ENCODE measurements around the gene CABP4. TPM values are rescaled to one million over a fixed set of nuclear protein-coding genes. Genes with fewer than 3 reads are reported as not detected.

The CABP4 gene
- total RNA-seq, 2 experiments from 2014 or later: 2.8 to 3.0 TPM

- no peaks in the 10 kb centered on the region for H3K9me3 Mint-ChIP-seq
- no peaks in the 10 kb centered on the region for H3K27me3 Mint-ChIP-seq
- peaks cover 22% of the 10 kb centered on the region for H3K36me3 Mint-ChIP-seq
- H3K4me3 Mint-ChIP-seq: no peak overlapping the region
- H3K27ac Mint-ChIP-seq: no peak overlapping the region
- DNase-seq (no peak), ATAC-seq (ENCODE audit: low read depth) (no peak)
- POLR2A ChIA-PET: interaction anchor here (4.8 kb wide), 1 partner anchor 52 kb away, joined by 28 read pairs; the partner anchor contains the start of gene PTPRCAP
- peaks cover 39% of the 10 kb centered on the region for H3K4me1 Mint-ChIP-seq
Measured at GRCh38 chr11:67489203-67489884, 34.2 kb downstream of the CABP4 start.

DNA sequence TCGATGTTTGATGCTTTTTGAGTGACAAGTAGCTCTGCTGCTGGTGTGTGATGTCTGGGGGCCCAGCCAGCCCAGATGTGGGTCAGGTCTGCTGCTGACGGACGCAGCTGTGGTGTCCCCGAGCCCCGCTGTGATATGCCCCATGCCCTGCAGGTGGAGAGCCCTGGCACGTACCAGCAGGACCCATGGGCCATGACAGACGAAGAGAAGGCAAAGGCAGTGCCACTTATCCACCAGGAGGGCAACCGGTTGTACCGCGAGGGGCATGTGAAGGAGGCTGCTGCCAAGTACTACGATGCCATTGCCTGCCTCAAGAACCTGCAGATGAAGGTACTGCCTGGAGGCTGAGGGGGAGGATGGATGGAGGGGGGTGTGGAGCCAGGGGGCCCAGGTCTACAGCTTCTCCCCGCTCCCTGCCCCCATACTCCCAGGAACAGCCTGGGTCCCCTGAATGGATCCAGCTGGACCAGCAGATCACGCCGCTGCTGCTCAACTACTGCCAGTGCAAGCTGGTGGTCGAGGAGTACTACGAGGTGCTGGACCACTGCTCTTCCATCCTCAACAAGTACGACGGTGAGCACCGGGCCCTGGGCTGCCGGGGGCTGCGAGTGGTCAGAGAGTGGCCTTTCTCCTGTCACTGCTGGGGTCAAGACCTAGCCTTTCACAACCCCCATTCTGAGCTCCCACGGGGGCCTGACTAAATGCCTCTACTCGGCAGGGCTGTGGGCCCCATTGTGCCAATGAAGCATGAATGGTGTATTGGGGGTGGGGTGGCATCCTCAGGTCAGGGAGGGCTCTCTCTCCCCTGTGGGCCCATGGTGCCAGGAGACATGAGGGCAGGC, 35.0 kb downstream of the CABP4 start:
- Mint-ChIP-seq H3K27ac (no peak overlapping the region), H3K36me3 (peaks cover 22% of the 10 kb centered on the region), H3K27me3 (no peaks in the 10 kb centered on the region), H3K9me3 (no peaks in the 10 kb centered on the region), H3K4me3 (no peak overlapping the region), H3K4me1 (peaks cover 32% of the 10 kb centered on the region)
- DNase-seq (no peak), ATAC-seq (ENCODE audit: low read depth) (no peak)
- POLR2A ChIA-PET: interaction anchor here (4.8 kb wide), 1 partner anchor 52 kb away, joined by 28 read pairs; the partner anchor contains the start of gene PTPRCAP

GRCh38 chr11:67490727-67491065, 35.5 kb downstream of the CABP4 start:
- no peak overlapping the region for H3K27ac Mint-ChIP-seq
- ATAC-seq (ENCODE audit: low read depth): no peak
- no peaks in the 10 kb centered on the region for H3K9me3 Mint-ChIP-seq
- H3K4me1 Mint-ChIP-seq: peaks cover 30% of the 10 kb centered on the region
- no peak overlapping the region for H3K4me3 Mint-ChIP-seq
- POLR2A ChIA-PET: interaction anchor here (0.6 to 4.8 kb wide), 3 partner anchors 14 to 53 kb away, joined by 3 to 28 read pairs (median 9); partner anchors contain the start of genes PITPNM1 and PTPRCAP
- no peak for DNase-seq
- no peaks in the 10 kb centered on the region for H3K27me3 Mint-ChIP-seq
- peaks cover 22% of the 10 kb centered on the region for H3K36me3 Mint-ChIP-seq

GRCh38 chr11:67491276-67492068, 36.3 kb downstream of the CABP4 start:
- POLR2A ChIA-PET: interaction anchor here (0.5 to 4.8 kb wide), 5 partner anchors 13 to 101 kb away, joined by 3 to 28 read pairs (median 4); partner anchors contain the start of genes PITPNM1 and PTPRCAP
- Mint-ChIP-seq H3K27me3 (no peaks in the 10 kb centered on the region), H3K36me3 (peaks cover 21% of the 10 kb centered on the region), H3K4me1 (peaks cover 22% of the 10 kb centered on the region), H3K4me3 (no peak overlapping the region), H3K9me3 (no peaks in the 10 kb centered on the region), H3K27ac (no peak overlapping the region)
- DNase-seq: no peak
- no peak for ATAC-seq (ENCODE audit: low read depth)

DNA sequence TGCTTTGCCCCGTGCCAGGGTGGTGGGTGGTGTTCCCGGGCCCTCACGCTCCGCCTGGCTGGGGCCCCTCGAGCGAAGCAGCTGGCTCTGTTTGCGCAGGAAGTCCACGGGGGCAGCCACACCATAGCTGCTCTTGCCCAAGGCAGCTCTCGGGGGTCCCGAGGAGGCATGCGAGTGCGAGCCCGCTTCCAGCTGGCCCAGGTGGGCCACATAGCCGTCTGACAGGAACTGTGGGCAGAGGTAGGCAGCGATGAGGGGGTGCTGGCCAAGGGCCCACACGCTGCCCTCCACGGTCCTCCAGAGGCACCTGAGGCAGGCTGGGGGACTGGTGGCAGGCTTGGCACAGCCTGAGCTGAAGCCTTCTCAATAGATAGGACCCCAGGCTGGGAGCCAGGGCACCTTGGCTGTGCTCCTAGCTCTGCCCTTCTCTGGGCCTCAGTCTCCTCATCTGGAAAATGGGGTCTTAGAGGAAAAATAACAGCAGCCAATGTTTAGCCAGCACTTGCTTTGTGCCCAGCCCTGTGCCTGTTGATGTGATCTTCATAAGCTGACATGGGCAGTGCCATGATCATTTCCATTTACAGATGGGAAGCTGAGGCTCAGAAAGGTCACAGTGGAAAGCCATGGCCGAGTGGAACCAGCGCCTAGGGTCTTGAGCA, 37.0 kb downstream of the CABP4 start:
- Mint-ChIP-seq H3K27me3 (no peaks in the 10 kb centered on the region), H3K36me3 (peaks cover 20% of the 10 kb centered on the region), H3K9me3 (no peaks in the 10 kb centered on the region), H3K27ac (no peak overlapping the region), H3K4me3 (no peak overlapping the region), H3K4me1 (peaks cover 16% of the 10 kb centered on the region)
- POLR2A ChIA-PET: interaction anchor here (0.5 to 4.8 kb wide), 7 partner anchors 9 to 139 kb away, joined by 3 to 28 read pairs (median 3); partner anchors contain the start of genes AIP, CORO1B, PITPNM1 and POLD4
- ATAC-seq (ENCODE audit: low read depth) (no peak), DNase-seq (no peak)

GRCh38 chr11:67492801-67493547, 37.8 kb downstream of the CABP4 start:
- DNase-seq: no peak
- POLR2A ChIA-PET: interaction anchor here (1.0 to 4.8 kb wide), 5 partner anchors 10 to 140 kb away, joined by 3 to 28 read pairs (median 3); partner anchors contain the start of genes AIP, CORO1B, PITPNM1 and POLD4
- Mint-ChIP-seq H3K36me3 (peaks cover 12% of the 10 kb centered on the region), H3K4me3 (no peak overlapping the region), H3K9me3 (no peaks in the 10 kb centered on the region), H3K4me1 (peaks cover 11% of the 10 kb centered on the region), H3K27ac (no peak overlapping the region), H3K27me3 (no peaks in the 10 kb centered on the region)
- no peak for ATAC-seq (ENCODE audit: low read depth)

DNA sequence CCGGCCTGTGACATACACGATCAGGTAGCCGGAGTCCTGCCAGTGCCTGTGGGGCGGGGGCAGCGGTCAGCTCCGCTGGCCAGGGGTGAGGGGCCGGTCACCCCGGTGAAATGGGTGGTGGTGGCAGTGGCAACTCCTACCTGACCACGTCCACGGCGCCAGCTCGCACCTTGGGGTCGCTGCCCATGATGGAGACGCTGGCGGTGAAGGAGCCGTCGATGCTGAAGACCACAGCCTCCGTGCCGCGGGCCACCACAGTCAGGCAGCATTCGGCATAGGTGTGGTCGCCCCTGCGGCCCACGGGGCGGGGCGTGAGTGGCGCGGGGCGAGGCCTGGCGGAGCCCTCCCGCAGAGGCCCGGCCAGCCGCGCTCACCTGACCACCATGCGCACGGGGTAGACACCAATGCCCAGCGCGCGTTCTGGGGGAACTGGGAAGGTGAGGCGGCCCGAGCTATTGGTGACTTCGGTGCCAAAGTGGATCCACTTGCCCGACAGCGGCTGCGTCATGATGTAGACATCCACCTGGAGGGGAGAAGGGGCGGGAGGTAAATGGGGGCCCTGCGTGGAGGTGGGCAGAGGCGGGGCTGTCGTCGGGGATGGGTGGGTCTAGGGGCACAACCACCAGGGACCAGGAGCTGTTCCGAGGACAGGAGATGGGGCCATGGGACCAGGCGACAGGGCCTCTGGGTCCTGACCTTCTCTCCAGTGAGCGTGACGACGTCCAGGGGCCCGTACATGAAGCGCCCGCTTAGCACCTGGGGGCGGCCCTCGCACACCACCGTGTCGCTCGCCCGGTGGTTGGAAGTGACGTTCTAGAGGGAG, 38.6 kb downstream of the CABP4 start:
- H3K27me3 Mint-ChIP-seq: no peaks in the 10 kb centered on the region
- no peak for DNase-seq
- no peak overlapping the region for H3K27ac Mint-ChIP-seq
- no peak for ATAC-seq (ENCODE audit: low read depth)
- no peaks in the 10 kb centered on the region for H3K9me3 Mint-ChIP-seq
- peaks cover 6% of the 10 kb centered on the region for H3K36me3 Mint-ChIP-seq
- no peak overlapping the region for H3K4me3 Mint-ChIP-seq
- H3K4me1 Mint-ChIP-seq: peaks cover 5% of the 10 kb centered on the region
- POLR2A ChIA-PET: interaction anchor here (4.8 kb wide), 1 partner anchor 56 kb away, joined by 28 read pairs; the partner anchor contains the start of gene PTPRCAP

GRCh38 chr11:67494371-67495233, 39.4 kb downstream of the CABP4 start:
- no peak overlapping the region for H3K4me3 Mint-ChIP-seq
- peaks cover 7% of the 10 kb centered on the region for H3K36me3 Mint-ChIP-seq
- H3K9me3 Mint-ChIP-seq: no peaks in the 10 kb centered on the region
- no peak overlapping the region for H3K27ac Mint-ChIP-seq
- H3K4me1 Mint-ChIP-seq: peaks cover 2% of the 10 kb centered on the region
- H3K27me3 Mint-ChIP-seq: no peaks in the 10 kb centered on the region
- DNase-seq (no peak), ATAC-seq (ENCODE audit: low read depth) (no peak)
- POLR2A ChIA-PET: interaction anchor here (0.5 kb wide), 1 partner anchor 684 kb away, joined by 3 read pairs; no protein-coding TSS in a partner anchor

GRCh38 chr11:67495234-67496005, 40.3 kb downstream of the CABP4 start:
- ATAC-seq (ENCODE audit: low read depth): no peak
- Mint-ChIP-seq H3K9me3 (no peaks in the 10 kb centered on the region), H3K4me1 (no peaks in the 10 kb centered on the region), H3K4me3 (no peak overlapping the region), H3K27me3 (no peaks in the 10 kb centered on the region), H3K27ac (no peak overlapping the region), H3K36me3 (peaks cover 9% of the 10 kb centered on the region)
- POLR2A ChIA-PET: no interaction called here
- no peak for DNase-seq

DNA sequence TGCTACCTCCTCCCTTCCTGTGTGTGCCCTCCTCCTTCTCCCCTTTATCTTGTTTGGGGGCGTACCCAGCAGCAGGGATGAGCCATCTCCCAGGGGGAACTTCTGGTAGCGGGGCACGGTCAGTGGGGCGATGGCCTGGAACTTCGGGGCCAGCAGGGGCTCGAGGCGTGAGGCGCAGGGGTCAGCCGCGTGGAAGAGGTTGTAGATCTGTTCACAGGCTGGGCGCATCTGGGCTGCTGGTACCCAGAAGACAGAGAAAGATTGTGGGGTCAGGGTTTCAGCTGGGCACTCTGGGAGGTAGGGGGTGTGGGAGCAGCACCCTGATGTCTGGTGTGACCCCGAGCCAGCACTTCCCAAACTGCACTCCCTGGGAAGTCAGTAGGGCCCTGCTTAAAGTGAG, 41.0 kb downstream of the CABP4 start:
- Mint-ChIP-seq H3K9me3 (no peaks in the 10 kb centered on the region), H3K4me3 (no peak overlapping the region), H3K27me3 (no peaks in the 10 kb centered on the region), H3K36me3 (peaks cover 15% of the 10 kb centered on the region), H3K27ac (no peak overlapping the region), H3K4me1 (peaks cover 6% of the 10 kb centered on the region)
- ATAC-seq (ENCODE audit: low read depth) (no peak), DNase-seq (no peak)
- POLR2A ChIA-PET: interaction anchor here (0.6 kb wide), 1 partner anchor 143 kb away, joined by 3 read pairs; no protein-coding TSS in a partner anchor

Data from activated naive CD8-positive, alpha-beta T cell treated with anti-CD3 and anti-CD28 coated beads, Interleukin-2, amount 10 ng/mL, durations not matched to agents 7 days and 5 days (primary cell).